NCI-H460 (cell line): Measurements from ENCODE around the gene F7. TPM values are rescaled to one million over a fixed set of nuclear protein-coding genes. Genes with fewer than 3 reads are reported as not detected.

Source experiments
- DNase-seq: peaks from one replicate; pipeline ENCODE4 v3.0.0-alpha.2; 2016; ENCODE audit warnings: low read depth; ENCODE audit errors: extremely low read depth
- small RNA-seq, 2 experiments: library from RNA; depleted of rRNA; stranded (forward); fragments of <200 nt; gene quantifications; one replicate each; pipeline ENCODE3, GENCODE V24; 2014
- total RNA-seq: library from RNA; depleted of rRNA; stranded (reverse); fragments of >200 nt; shearing (Covaris generic); gene quantifications from 2 replicates; pipeline ENCODE4 v1.2.3, GENCODE V29; 2014; rRNA removed

The F7 gene
- total RNA-seq, 1 experiment from 2014 or later, result 0.07 TPM

DNA sequence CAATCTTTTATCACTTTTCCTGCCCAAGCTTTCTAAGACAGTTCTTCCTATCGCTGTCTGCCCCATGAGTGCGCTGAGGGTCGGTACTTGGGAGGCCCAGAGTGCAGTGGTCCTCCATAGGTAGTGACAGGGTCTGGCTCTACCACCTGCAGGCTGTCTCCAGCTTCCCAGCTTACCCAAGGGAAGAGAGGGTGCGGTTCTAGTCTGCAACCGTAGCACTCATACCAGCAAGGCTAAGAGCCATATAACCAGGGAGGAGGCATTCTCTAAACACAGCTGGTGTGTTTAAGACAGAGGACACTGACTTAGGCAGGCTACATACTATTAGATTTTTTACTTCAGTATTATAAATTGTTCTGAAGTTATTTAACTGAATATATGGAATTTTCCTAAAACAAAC lies 61.1 kb downstream of the F7 start:
- no peak for DNase-seq

GRCh38 chr13:113167155-113167554 lies 61.6 kb downstream of the F7 start:
- no peak for DNase-seq

DNA sequence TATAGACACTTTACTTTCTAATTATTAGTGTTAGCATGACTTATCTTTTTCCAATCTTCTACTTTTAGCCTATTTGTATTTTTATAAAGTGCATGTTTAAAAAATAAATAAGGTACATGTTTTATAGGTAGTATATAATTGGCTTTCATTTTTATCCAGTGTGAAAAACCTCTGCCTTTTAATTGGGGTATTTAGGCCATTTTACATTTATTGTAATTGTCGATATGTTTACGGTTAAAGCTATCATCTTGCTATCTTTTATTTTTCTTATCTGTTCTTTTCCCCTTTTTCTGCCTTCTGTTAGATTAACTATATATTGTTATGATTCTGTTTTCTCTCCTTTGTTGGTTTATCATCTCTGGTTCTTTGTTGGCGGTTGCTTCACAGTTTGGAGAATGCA lies 62.0 kb downstream of the F7 start:
- DNase-seq, result no peak

- no peak for DNase-seq
Observed at GRCh38 chr13:113168211-113168610, 62.6 kb downstream of the F7 start.

DNA sequence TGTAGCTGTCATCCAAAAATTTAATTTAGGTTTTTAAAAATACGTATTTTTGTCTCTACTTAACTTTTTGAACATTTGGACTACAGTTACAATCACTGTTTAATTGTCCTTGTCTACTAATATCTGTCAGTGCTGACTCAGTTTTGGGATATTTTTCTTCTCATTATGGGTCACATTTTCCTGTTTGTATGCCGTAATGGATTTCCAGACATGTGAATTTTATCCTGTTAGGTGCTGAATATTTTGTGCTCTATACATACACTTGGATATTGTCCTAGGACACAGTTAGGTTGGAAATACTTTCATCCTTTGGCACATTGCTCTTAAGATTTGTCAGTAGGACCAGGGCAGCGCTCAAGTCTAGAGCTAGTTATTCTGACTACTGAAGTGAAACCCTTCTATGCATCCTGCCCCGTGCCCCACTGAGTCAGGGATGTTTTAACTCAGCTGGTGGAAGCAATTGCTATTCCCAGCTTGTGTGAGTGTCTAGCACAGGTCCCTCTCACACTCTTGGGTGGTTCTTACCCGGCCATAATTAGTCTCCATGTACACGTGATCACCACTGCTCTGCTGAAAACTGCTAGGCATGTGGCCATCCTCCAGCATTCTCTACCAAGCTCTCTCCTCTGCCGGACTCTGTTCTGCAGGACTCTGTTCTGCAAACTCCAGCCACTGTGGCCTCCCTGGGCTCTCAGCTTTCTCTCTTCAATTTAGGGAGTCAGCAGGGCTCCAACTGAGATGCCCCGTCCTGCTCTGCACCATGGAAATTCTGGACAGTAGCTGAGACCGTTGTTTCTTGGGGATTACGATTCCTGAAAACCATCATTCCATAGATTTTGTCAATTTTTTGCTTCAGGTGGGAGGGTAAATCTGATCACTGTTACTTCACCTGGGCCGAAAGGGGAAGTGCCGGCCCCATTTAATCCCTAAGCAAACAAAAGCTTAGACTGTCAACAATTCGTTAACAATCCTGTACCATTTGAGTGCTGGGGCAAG lies 64.0 kb downstream of the F7 start:
- DNase-seq, result no peak

Small RNAs within 50 kb of the gene (small RNA-seq; reads per million reads assigned to genes)
- gene AL137002.1, result 0 reads per million in 2 experiments

Other genes starting within 250 kb of the F7 start
- 0.89 and 0.97 TPM in 2 replicates for gene MCF2L, start 136.6 kb upstream of the F7 start, total RNA-seq
- gene F10, start 17.0 kb downstream of the F7 start, total RNA-seq, result 0.59 and 0.61 TPM in 2 replicates
- gene PROZ, start 52.9 kb downstream of the F7 start, total RNA-seq, result not detected in 2 replicates
- 120 and 124 TPM in 2 replicates for gene PCID2, start 102.9 kb downstream of the F7 start, total RNA-seq
- gene CUL4A, start 103.8 kb downstream of the F7 start, total RNA-seq, result 151 and 160 TPM in 2 replicates
- gene LAMP1, start 191.4 kb downstream of the F7 start, total RNA-seq, result 118 and 121 TPM in 2 replicates